ENCODE results near the gene RSRC1.

- TF ChIP-seq CTCF (IDR thresholded peaks at IDR 0.05) (no peak), EZH2 (IDR thresholded peaks at IDR 0.05; ENCODE audit: borderline replicate concordance, insufficient read depth, low read depth, low read length, poor library complexity, severe bottlenecking) (peak; percentile 87)
Observed at GRCh38 chr3:158106766-158107471, 3.0 kb upstream of the RSRC1 start.
